Aorta (tissue), 5 donors: ENCODE results near the gene GRM6. TPM values are rescaled to one million over a fixed set of nuclear protein-coding genes. Genes with fewer than 3 reads are reported as not detected.

ENCODE experiments used
- ATAC-seq: fragments of 200-7000 bp; cut with Tn5 transposase; one replicate; pipeline ENCODE4 v1.9.1; 2022; ENCODE audit warnings: moderate library complexity; ENCODE audit not compliant: low FRiP score
- DNase-seq, 2 donors: peaks; one replicate each; pipeline ENCODE4 v3.0.0-alpha.2; 2020
- H3K27ac ChIP-seq, 2 donors: one replicate each; pipeline ENCODE4 v1.5.1; 2013; ENCODE audit warnings: low read length in 2 of 2, mild to moderate bottlenecking in 2 of 2, moderate library complexity in 2 of 2, control low read depth in 1 of 2, inconsistent platforms in 1 of 2, low read depth in 1 of 2
- H3K27me3 ChIP-seq, 2 donors: one replicate each; pipeline ENCODE4 v1.6.1; 2013; ENCODE audit warnings: control low read depth in 1 of 2, low read length in 1 of 2, mild to moderate bottlenecking in 1 of 2, moderate library complexity in 1 of 2; ENCODE audit not compliant: insufficient read depth in 2 of 2, control insufficient read depth in 1 of 2
- H3K36me3 ChIP-seq, 2 donors: one replicate each; pipeline ENCODE4 v1.6.1; 2013; ENCODE audit warnings: control low read depth in 1 of 2, low read length in 1 of 2, mild to moderate bottlenecking in 1 of 2; ENCODE audit not compliant: insufficient read depth in 2 of 2, control insufficient read depth in 1 of 2
- H3K4me1 ChIP-seq, 2 donors: one replicate each; pipeline ENCODE4 v1.6.1; 2013; ENCODE audit warnings: low read length in 2 of 2, control low read depth in 1 of 2, mild to moderate bottlenecking in 1 of 2, moderate library complexity in 1 of 2; ENCODE audit not compliant: insufficient read depth in 2 of 2, control insufficient read depth in 1 of 2
- H3K4me3 ChIP-seq, 2 donors: one replicate each; pipeline ENCODE4 v1.5.1; 2013; ENCODE audit warnings: low read length in 2 of 2, control low read depth in 1 of 2, mild to moderate bottlenecking in 1 of 2
- H3K9me3 ChIP-seq: one replicate; pipeline ENCODE4 v1.6.1; 2013; ENCODE audit warnings: mild to moderate bottlenecking, low read length; ENCODE audit not compliant: control insufficient read depth
- WGBS, 2 donors: extraction: QIAGEN DNeasy Blood & Tissue Kit; methylation state at CpG; one replicate each; pipeline ENCODE4 v1.1.7; 2013; 5-methylcytosine and 5-hydroxymethylcytosine counted together
- intact Hi-C, 2 donors: fragments of 100-400 bp; cut with DNase I; formaldehyde crosslinking; loops; one replicate each; pipeline versions ENCODE4 v1.14.2 to v1.15.0; 2022
- polyA plus RNA-seq, 2 donors: library from polyadenylated mRNA; stranded (reverse); fragments of 200-250 nt; gene quantifications; one replicate each; pipeline ENCODE4 v1.2.3, GENCODE V29; 2013
- total RNA-seq, 2 donors: library from RNA; stranded (reverse); fragmentation: NEBNext Ultra II Directional; extraction: Animal tissue kit (Norgen Biotek cat#: 25700); gene quantifications; one replicate each; pipeline ENCODE4 v1.2.1, GENCODE V29; 2021
- donor health status: healthy with polysubstance abuse.
- donor health status: Bipolar disorder and iron deficiency.
- donor health status: DM: no; HTN: no; CAD: no.
- donor health status: DM: no; HTN: no; CAD: no.
- donor health status: DM: yes; HTN: yes; CAD: no.

GRM6 gene
- total and polyA plus RNA-seq, 4 donors, result not detected

GRCh38 chr5:178996156-178996555 is 1.0 kb upstream of the GRM6 start:
- ATAC-seq (no peak), DNase-seq (no peak)
- H3K4me3 ChIP-seq, result no peak overlapping the region
- no peaks in the 10 kb centered on the region for H3K36me3 ChIP-seq
- H3K4me1 ChIP-seq, result no peaks in the 10 kb centered on the region
- WGBS, 2 donors, result 66% methylated on average over 11 of the region's 11 CpGs
- H3K9me3 ChIP-seq, result peaks cover 7% of the 10 kb centered on the region
- H3K27me3 ChIP-seq, result no peaks in the 10 kb centered on the region
- intact Hi-C loops, result no loop called here
- H3K27ac ChIP-seq, result no peak overlapping the region

- DNase-seq (no peak), ATAC-seq (no peak)
- H3K27ac ChIP-seq, result no peak overlapping the region
- H3K36me3 ChIP-seq, result no peaks in the 10 kb centered on the region
- no peaks in the 10 kb centered on the region for H3K4me1 ChIP-seq
- H3K4me3 ChIP-seq, result no peak overlapping the region
- peaks cover 7% of the 10 kb centered on the region for H3K9me3 ChIP-seq
- intact Hi-C loops, result no loop called here
- WGBS, 2 donors, result 12 to 16% methylated on average over 6 of the region's 6 CpGs
- no peaks in the 10 kb centered on the region for H3K27me3 ChIP-seq
These were observed 196 bp upstream of the GRM6 start for GRCh38 chr5:178995341-178995690.

- Histone ChIP-seq H3K27ac (no peak overlapping the region), H3K9me3 (peaks cover 7% of the 10 kb centered on the region), H3K4me1 (no peaks in the 10 kb centered on the region), H3K27me3 (no peaks in the 10 kb centered on the region), H3K36me3 (no peaks in the 10 kb centered on the region), H3K4me3 (no peak overlapping the region)
- intact Hi-C loops, result no loop called here
- 21 to 23% methylated on average over 39 to 53 of the region's 53 CpGs for WGBS, 2 donors
- ATAC-seq, result no peak
- DNase-seq, result no peak
These were observed 1.1 kb downstream of the GRM6 start for GRCh38 chr5:178993955-178994579.

GRCh38 chr5:178993236-178993765 is 1.8 kb downstream of the GRM6 start:
- H3K9me3 ChIP-seq, result peaks cover 5% of the 10 kb centered on the region
- H3K36me3 ChIP-seq, result no peaks in the 10 kb centered on the region
- WGBS, 2 donors, result 79 to 84% methylated on average over 20 of the region's 20 CpGs
- ATAC-seq, result no peak
- DNase-seq, result no peak
- no peak overlapping the region for H3K27ac ChIP-seq
- no peaks in the 10 kb centered on the region for H3K27me3 ChIP-seq
- intact Hi-C loops, result no loop called here
- no peaks in the 10 kb centered on the region for H3K4me1 ChIP-seq
- no peak overlapping the region for H3K4me3 ChIP-seq

GRCh38 chr5:178992291-178992895 is 2.7 kb downstream of the GRM6 start:
- WGBS, 2 donors, result 58 to 61% methylated on average over 9 of the region's 9 CpGs
- Histone ChIP-seq H3K4me3 (no peak overlapping the region), H3K9me3 (peaks cover 6% of the 10 kb centered on the region), H3K36me3 (no peaks in the 10 kb centered on the region), H3K4me1 (no peaks in the 10 kb centered on the region), H3K27ac (no peak overlapping the region), H3K27me3 (no peaks in the 10 kb centered on the region)
- ATAC-seq (no peak), DNase-seq (no peak)
- intact Hi-C loops, result no loop called here

- no peak for DNase-seq
- Histone ChIP-seq H3K9me3 (peaks cover 6% of the 10 kb centered on the region), H3K27ac (no peak overlapping the region), H3K27me3 (no peaks in the 10 kb centered on the region), H3K36me3 (no peaks in the 10 kb centered on the region), H3K4me1 (no peaks in the 10 kb centered on the region), H3K4me3 (no peak overlapping the region)
- no peak for ATAC-seq
- WGBS, 2 donors, result 90 to 93% methylated on average over 27 to 28 of the region's 28 CpGs
- intact Hi-C loops, result no loop called here
These were observed 3.7 kb downstream of the GRM6 start for GRCh38 chr5:178991190-178992145.

- Histone ChIP-seq H3K36me3 (no peaks in the 10 kb centered on the region), H3K4me1 (no peaks in the 10 kb centered on the region), H3K4me3 (no peak overlapping the region), H3K27ac (no peak overlapping the region), H3K27me3 (no peaks in the 10 kb centered on the region), H3K9me3 (peaks cover 13% of the 10 kb centered on the region)
- DNase-seq (no peak), ATAC-seq (no peak)
- intact Hi-C loops, result no loop called here
- 89 to 91% methylated on average over 12 of the region's 12 CpGs for WGBS, 2 donors
These were observed 4.6 kb downstream of the GRM6 start for GRCh38 chr5:178990491-178990890.

- no peak overlapping the region for H3K27ac ChIP-seq
- H3K9me3 ChIP-seq, result peaks cover 19% of the 10 kb centered on the region
- no peak overlapping the region for H3K4me3 ChIP-seq
- H3K27me3 ChIP-seq, result no peaks in the 10 kb centered on the region
- DNase-seq (no peak), ATAC-seq (no peak)
- no peaks in the 10 kb centered on the region for H3K36me3 ChIP-seq
- no peaks in the 10 kb centered on the region for H3K4me1 ChIP-seq
- intact Hi-C loops, result no loop called here
- 93 to 95% methylated on average over 7 of the region's 7 CpGs for WGBS, 2 donors
These were observed 5.8 kb downstream of the GRM6 start for GRCh38 chr5:178989311-178989710.
